ENCODE measurements around the gene RAB43.

The RAB43 gene

GRCh38 chr3:129038121-129038855, 83.3 kb downstream of the RAB43 start:
- no peak for DNase-seq (ENCODE audit: low spot score)

Measured in globus pallidus (tissue), 1 donor.